ENCODE data around the gene KCTD2.

DNA sequence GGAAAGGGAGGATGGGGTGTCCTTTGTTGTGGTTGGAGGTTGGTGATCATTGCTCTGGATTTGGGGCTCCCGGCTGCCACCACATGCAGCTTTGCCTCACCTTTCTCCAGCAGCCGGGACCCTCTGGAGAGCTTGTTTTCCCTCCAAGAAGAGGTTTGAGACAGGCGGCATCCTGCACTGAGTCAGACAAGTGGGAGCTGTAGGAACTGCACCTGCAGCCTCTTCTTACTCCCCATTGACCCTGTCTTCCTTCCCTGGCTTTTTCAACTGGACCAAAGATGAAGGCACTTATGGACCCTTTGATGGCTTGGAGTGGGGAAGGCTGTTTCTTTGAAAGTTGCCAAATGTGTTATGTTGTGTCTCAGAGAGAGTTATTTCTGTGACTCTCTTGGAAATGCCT is 16.6 kb downstream of the KCTD2 start:
- no peak for TF ChIP-seq CTCF (IDR thresholded peaks at IDR 0.05)
- TF ChIP-seq POLR2AphosphoS5 (IDR thresholded peaks at IDR 0.05; ENCODE audit: insufficient read depth in 1 of 2, low read depth in 1 of 2), result no peak

All from vagina (tissue), 2 donors.